HG02981 (cell line): ENCODE measurements around the gene ZNF574.
A peak's percentile ranks its signal among the peaks of the same experiment; 100 is the strongest.

Source experiments
- ATAC-seq: cut with Tn5 transposase; IDR thresholded peaks from one replicate; pipeline ENCODE4 v1.9.1; 2021; ENCODE audit warnings: mild to moderate bottlenecking, moderate library complexity; ENCODE audit not compliant: unreplicated experiment

Gene ZNF574

DNA sequence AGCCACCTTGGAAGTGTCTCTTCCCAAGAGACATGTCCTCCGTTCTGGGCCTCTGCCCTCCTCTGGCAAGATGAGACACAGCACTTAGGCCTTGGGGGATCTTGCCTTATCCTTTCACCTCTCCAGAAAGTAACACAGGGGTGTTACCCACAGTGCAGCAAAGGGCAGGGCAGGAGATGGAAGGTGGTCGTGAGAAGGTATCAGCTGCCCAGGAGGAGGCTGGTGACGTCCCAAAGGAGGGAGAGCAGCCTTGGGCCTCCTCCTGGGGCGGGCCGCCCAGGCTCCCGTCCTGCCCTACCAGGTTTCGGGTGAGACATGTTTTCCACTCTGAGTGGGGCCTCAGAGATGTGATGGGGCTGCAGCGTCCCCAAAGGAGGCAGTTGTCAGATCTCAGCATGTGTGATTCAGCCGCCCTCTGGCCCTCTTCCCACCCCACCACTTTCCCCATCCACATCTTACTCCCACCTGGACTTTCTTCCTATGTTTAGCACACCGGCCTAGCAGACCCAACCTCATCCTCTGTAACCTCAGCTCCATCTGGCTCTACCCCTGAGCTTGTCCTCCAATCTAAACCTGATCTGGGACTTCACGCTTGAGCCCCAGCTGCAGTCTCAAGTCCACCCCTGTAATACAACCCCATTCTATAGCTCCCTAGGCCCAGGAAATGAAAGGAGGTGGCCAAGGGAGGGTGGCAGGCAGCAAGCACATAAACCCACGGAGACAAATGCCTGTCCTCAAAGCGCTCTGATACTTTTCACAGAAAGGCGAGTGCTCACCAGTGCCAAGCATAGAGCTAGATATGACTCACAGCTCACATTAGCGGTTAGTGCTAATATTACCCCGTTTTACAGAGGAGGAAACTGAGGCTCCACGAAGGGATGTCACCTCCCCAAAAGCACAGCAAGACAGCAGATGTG, 47.0 kb downstream of the ZNF574 start:
- no peak for ATAC-seq

DNA sequence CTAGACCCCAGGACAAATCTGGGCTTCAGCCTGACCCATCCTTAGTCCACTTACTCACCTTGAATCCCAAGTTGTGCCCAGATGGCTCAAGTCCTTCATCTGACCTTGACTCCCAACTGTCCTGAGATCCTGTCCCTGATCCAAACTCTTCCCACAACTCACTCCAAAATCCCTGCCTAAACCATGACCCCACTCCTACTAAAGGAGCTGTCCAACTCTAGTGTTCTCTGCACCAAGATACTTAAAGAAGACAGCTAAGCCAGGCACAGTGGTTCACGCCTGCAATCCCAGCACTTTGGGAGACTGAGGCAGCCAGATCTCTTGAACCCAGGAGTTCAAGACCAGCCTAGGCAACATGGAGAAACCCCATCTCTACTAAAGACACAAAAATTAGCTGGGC, 47.8 kb downstream of the ZNF574 start:
- ATAC-seq, result no peak

DNA sequence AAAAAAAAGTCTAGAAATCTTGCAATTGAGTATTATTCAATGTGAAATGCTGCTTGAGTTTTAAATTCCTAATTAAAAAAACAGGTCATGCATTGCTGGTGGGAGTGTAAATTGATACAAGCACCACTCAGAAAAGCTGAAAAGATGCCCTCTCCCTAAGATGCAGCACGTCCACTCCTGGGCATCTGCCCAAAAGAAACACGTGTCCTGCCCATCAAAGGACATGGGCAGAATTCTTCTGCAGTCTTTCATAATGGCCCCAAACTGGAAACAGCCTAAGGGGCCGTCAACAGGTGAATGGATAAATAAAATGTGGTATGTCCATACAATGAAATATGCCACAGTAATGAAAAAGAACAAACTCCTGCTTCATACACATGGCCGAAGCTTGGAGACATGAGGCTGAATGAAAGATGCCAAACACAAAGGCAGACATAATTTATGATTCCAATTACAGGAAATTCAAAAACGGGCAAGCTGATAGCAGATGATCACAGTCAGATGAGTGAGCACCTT, 48.5 kb downstream of the ZNF574 start:
- ATAC-seq, result no peak

DNA sequence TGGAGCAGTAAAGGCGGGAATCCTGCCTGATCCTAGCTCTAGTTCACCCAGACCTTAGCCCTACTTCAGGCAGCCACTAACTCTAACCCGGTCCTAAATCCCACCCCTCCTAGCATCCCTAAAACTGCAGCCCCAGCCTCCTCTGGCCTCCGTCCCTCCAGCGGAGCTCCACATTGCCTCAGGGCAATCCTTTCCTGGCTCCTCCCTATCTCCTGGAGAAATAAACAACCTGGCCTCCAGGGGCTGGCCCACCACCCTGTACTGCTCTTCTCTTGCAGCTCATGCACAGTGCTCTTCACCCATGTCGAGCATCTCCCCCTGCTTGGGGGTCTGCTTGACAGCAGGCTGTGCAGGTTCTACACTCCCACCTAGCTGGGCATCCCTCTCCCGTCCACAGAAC, 49.6 kb downstream of the ZNF574 start:
- no peak for ATAC-seq

DNA sequence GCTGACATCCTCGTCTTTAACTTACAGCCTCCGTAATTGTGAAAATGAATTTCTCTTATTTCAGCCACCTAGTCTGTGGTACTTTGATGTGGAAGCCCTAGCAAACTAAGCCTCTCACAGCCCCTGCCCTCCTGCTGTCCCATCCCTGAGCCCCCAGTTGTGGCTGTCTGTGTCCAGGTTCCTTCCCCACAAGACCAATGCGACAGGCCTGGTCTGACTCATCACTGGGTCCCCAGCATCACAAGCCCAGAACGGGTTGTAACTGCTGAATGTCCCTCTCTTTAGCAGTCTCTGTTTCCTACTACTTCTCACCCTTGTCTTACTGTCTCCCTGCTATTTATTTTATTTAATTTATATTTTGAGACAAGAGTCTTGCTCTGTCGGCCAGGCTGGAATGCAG, 50.6 kb downstream of the ZNF574 start:
- no peak for ATAC-seq

DNA sequence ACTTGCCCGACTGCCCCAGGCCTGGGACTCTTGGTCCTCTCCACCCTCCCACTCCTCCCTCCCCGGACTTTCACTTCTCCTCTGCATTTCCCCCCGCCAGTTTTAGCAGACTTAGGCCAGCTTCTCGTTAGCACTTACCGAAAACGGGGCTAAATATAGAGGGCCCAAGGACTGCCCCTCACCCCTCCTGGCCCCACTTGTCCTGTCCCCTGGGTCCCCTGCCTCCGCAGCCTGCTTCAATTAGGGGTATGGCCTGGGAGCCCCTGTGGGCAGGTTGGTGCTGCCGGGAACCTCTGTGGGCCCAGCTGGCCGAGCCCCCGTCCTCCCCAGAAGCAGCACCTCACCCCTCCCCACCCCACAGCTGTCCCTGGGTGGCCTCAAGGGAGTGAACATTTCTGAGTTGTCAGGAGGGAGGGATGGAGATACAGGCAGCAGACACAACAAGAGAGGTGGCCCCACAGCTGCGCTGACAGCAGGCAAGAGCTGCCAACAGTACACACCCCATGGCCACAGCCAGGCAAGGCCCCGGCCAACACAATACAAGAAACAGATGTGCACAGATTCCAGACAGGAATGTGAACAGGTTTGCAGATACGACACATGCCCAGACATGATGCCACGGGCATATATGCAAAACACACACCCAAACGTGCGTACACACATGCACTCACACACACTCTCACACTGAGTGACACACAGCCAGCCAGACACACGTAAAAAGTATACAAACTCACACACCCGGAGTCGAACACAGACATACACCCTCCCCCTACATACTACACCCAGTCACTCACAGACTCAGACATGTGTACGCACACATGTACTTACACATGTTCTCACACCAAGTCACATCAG, 53.7 kb downstream of the ZNF574 start:
- peak; percentile 51 for ATAC-seq

DNA sequence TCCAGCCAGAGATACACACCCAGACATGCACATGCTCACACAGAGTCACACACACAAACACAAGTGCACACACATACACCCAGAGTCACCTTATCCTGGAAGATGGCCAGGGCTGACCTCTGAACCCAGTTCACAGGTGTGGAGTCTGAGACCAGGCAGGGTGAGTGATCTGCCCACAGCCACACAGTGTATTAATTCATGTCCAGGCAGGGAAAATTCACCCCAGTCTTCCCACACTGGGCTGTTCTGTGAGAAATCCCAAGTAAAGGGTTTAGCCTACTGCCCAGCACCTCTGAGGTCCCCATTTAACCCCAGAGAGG, 54.2 kb downstream of the ZNF574 start:
- ATAC-seq, result no peak
